Forelimb muscle (tissue), 1 donor: ENCODE results near the gene TMUB1. TPM values are rescaled to one million over a fixed set of nuclear protein-coding genes. Genes with fewer than 3 reads are reported as not detected.

Experiments
- DNase-seq: peaks from one replicate; pipeline ENCODE4 v3.0.0-alpha.2; 2013; ENCODE audit warnings: low read depth
- polyA plus RNA-seq: library from polyadenylated mRNA; unstranded; fragments of 120-200 nt; gene quantifications from one replicate; pipeline ENCODE4 v1.2.1, GENCODE V29; 2013; ENCODE audit not compliant: insufficient read length

Gene TMUB1
- polyA plus RNA-seq: 41.6 TPM

- DNase-seq: no peak
These were observed at the start of gene TMUB1 for GRCh38 chr7:151083071-151083823. TMUB1 (minus strand) TSS chr7:151083493; CDS start chr7:151082563, 930 bp downstream.

- no peak for DNase-seq
These were observed 49.3 kb upstream of the TMUB1 start for GRCh38 chr7:151132461-151133205.

- peak; percentile 51 for DNase-seq
These were observed 48.5 kb upstream of the TMUB1 start for GRCh38 chr7:151131592-151132293.

GRCh38 chr7:151131224-151131591, 47.9 kb upstream of the TMUB1 start:
- DNase-seq: no peak

GRCh38 chr7:151130741-151131157, 47.5 kb upstream of the TMUB1 start:
- DNase-seq: no peak

GRCh38 chr7:151129960-151130591, 46.8 kb upstream of the TMUB1 start:
- DNase-seq: no peak

GRCh38 chr7:151129117-151129959, 46.0 kb upstream of the TMUB1 start:
- DNase-seq: no peak

GRCh38 chr7:151128716-151129115, 45.4 kb upstream of the TMUB1 start:
- no peak for DNase-seq

GRCh38 chr7:151128144-151128543, 44.9 kb upstream of the TMUB1 start:
- no peak for DNase-seq

GRCh38 chr7:151126491-151127137, 43.3 kb upstream of the TMUB1 start:
- DNase-seq: no peak

GRCh38 chr7:151125846-151126481, 42.7 kb upstream of the TMUB1 start:
- no peak for DNase-seq

- DNase-seq: no peak
These were observed 42.2 kb upstream of the TMUB1 start for GRCh38 chr7:151125470-151125845.

GRCh38 chr7:151124899-151125399, 41.7 kb upstream of the TMUB1 start:
- DNase-seq: no peak

GRCh38 chr7:151124481-151124880, 41.2 kb upstream of the TMUB1 start:
- DNase-seq: no peak

GRCh38 chr7:151123822-151124464, 40.6 kb upstream of the TMUB1 start:
- peak; percentile 47 for DNase-seq

- no peak for DNase-seq
These were observed 40.0 kb upstream of the TMUB1 start for GRCh38 chr7:151123158-151123821.

- no peak for DNase-seq
These were observed 39.5 kb upstream of the TMUB1 start for GRCh38 chr7:151122796-151123157.

- no peak for DNase-seq
These were observed 39.0 kb upstream of the TMUB1 start for GRCh38 chr7:151122276-151122675.
